GM21619 (cell line): ENCODE measurements around the gene MAT2A.
"Not testable (repeated sequence)": the region's sequence is repeated elsewhere in the genome, so short reads cannot be mapped to it uniquely, and the experiment has no call there.

ENCODE experiments used
- ATAC-seq: cut with Tn5 transposase; IDR thresholded peaks from one replicate; pipeline ENCODE4 v1.9.1; 2021; ENCODE audit not compliant: unreplicated experiment

The MAT2A gene

GRCh38 chr2:85547089-85547858, 8.3 kb downstream of the MAT2A start:
- ATAC-seq, result no peak

- no peak for ATAC-seq
These were observed 9.1 kb downstream of the MAT2A start for GRCh38 chr2:85547859-85548607.

DNA sequence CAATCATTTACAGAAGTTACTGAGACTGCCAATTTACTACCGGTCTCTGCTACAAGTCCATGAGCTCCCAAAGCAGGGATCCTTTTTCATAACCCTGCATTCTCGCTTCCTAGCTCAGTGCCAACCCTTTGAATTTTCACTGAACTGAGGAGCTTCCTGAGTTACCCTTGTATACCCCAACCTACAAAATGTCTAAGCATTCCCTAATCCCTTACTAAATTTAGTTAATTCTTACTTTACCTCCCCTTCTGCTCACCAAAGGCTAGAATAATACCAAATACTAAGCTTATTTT, 9.6 kb downstream of the MAT2A start:
- no peak for ATAC-seq

- ATAC-seq, result no peak
These were observed 10.1 kb downstream of the MAT2A start for GRCh38 chr2:85549095-85549494.

- ATAC-seq, result no peak
These were observed 10.9 kb downstream of the MAT2A start for GRCh38 chr2:85549826-85550225.

DNA sequence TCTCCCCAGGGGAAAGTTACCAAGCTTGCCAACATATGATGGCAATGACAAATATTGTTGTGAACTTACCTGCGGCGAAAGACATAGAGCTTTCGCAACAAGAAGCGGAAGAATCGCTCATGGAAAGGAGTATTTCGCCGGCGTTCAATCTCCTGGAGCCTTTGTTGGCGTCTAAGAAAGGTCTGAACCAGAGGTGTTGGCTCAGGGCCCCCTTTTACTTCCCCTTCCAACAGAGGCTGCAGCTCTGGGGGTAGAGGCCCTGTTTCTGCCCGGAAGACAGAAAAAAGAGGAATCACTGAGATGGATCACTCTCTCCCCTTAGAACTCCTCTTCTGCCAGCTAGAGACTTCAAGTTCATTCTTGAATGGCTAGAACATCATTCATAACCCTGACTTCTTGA, 11.5 kb downstream of the MAT2A start:
- no peak for ATAC-seq

GRCh38 chr2:85551698-85552678, 13.0 kb downstream of the MAT2A start:
- peak; percentile 76 for ATAC-seq

DNA sequence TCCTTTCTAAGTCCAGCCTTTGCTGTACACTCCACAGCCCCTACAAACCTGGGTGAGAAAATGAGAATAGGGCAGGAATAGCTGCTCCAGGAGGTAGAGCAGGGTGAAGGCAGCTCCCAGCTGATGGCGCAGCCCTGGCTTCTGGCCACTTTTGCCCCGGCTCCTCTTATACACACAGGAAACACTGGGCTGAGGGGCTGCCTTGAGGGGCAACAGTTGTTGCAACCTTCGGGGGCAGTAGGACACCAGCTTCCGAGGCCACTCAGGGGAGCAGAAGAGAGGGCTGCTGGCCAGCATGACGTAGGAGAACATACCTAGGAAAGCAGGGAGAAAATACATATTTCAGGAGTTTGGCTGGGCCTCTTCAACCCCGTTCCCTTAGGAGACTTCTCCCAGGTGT, 14.2 kb downstream of the MAT2A start:
- no peak for ATAC-seq

GRCh38 chr2:85554980-85555612, 16.1 kb downstream of the MAT2A start:
- no peak for ATAC-seq

- no peak for ATAC-seq
These were observed 18.2 kb downstream of the MAT2A start for GRCh38 chr2:85557130-85557529.

GRCh38 chr2:85558160-85558559, 19.2 kb downstream of the MAT2A start:
- no peak for ATAC-seq

DNA sequence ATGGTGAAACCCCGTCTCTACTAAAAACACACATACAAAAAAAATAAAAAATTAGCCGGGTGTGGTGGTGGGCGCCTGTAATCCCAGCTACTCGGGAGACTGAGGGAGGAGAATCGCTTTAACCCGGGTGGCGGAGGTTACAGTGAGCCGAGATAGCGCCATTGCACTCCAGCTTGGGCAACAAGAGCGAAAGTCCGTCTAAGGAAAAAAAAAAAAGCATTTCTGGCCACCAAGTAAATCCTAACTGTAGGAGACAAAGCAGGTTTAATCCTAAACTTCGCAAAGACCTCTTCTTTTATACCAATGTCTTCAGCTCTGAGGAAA, 21.4 kb downstream of the MAT2A start:
- not testable (repeated sequence) for ATAC-seq

DNA sequence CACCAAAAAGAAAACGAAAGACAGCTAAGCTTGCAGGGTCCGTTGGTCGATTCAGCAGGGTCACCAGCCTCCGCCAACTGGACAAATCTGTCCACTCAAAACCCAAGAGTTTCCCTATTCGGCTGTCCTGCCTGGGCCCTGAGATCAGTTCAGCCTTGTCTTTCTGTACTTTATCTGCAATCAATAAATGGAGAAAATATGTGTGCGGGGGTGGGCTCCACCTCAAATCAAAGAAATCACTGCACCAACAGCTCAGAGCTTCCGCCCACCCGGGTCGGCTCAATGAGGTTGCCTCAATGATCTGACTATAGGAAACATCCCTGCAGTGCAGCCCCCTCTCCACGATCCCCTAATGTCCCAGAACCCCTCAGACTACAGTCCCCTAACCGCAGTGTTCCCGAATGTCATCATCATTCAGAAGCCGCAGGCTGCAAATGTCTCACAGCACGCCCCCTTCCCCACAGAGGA, 21.9 kb downstream of the MAT2A start:
- peak; percentile 11 for ATAC-seq

DNA sequence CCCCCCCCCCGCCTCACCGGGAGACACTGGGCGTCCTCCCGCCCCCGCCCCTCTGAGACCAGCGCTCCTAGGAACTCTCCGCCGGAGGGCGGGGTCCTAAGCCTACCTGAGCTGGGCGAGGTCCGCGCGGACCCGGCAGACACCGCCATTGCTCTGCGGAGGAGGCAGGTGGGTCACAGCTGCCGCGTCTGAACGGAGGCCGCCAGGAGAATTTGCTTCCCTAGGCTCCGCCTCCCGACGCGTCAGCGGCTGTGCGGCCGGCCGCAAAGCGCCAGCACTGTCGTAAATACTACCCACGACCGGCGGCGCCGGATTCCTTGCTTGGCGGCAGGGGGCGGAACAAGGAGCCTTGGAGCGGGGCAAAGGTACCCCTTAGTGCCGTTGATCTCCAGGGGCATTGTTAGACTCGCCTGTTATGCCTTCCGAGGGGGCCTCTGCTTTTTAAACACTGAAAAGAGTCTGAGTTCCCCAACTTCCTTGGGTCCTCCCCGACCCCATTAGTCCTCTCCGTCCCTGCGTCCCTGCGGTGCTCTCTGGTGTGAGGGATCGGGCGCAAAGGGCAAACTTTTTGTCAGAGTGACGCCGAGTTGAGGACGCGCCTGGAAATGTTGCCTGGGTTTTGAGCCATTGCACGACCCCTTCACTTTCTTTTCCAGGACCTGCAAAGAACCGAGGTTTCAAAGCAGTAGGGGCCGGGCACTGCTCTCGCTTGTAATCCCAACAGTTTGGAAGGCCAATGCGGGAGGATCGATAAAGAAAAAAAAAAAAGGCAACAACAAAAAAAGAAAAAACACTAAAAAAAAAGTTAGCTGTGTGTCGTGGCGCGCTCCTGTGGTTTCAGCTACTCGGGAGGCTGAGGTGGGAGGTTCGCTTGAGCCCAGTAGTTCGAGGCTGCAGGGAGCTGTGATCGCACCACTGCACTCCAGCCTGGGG, 22.6 kb downstream of the MAT2A start, which contains the start of gene GGCX:
Gene GGCX (minus strand): TSS at position 214 of the 933 bp plus-strand sequence. CDS start 65 bp downstream, at position 149.
- ATAC-seq, result peak; percentile 87

DNA sequence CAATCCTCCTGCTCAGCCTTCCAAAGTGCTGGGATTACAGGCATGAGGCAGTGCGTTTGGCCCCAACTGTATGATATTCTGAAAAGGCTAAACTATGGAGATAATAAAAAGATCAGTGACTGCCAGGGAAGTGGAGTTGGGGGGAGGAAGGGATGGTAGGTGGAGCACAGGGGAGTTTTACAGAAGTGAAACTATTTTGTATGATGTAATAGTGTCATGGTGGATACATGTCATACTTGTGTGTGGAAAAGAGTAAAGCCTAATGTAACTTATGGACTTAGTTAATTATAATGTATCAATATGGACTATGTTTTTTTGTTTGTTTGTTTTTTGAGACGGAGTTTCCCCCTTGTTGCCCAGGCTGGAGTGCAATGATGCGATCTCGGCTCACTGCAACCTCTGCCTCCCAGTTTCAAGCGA, 25.2 kb downstream of the MAT2A start:
- no peak for ATAC-seq

DNA sequence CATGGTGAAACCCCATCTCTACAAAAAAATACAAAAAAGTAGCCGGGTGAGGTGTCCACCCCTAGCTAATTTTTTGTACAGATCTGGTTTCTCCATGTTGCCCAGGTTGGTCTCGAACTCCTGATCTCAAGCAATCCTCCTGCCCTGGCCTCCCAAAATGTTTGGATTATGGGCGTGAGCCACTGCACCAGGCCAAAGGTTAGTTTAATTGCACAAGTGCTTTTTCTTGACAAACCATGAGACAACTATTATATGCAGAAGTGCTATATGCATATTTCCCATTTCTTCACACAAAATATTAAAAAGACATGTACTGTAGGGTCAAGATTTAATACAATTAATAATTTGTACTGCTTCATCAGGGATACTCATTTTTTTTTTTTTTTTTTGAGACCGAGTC, 27.3 kb downstream of the MAT2A start:
- ATAC-seq, result no peak

- no peak for ATAC-seq
These were observed 36.8 kb downstream of the MAT2A start for GRCh38 chr2:85575739-85576138.

DNA sequence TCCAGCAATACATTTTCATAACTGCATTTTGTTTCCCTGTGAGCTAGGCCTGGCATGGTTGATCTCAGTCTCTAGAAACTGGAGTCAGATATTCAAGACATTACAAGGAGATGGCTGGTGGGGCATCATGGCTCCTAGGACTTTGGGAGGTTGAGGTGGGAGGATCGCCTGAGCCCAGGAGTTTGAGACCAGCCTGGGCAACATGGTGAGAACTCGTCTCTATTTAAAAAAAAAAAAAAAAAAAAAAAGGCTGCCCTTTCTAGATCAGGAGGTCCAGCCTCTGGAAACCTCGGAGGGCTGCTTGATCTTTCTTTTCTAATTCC, 38.1 kb downstream of the MAT2A start:
- no peak for ATAC-seq

- ATAC-seq, result peak; percentile 69
These were observed 38.6 kb downstream of the MAT2A start, which contains the start of gene VAMP8 for GRCh38 chr2:85577386-85578242. TSS of gene VAMP8 (plus strand) at chr2:85577586. CDS start at chr2:85577647, 61 bp downstream.
